Type B pancreatic cell (in vitro differentiated cells): ENCODE results near the gene SERPINB1. TPM values are rescaled to one million over a fixed set of nuclear protein-coding genes. Genes with fewer than 3 reads are reported as not detected.

ENCODE experiments used
- DNase-seq: peaks from one replicate; pipeline ENCODE4 v3.0.0; 2021; ENCODE audit warnings: mixed read lengths; ENCODE audit not compliant: unreplicated experiment; ENCODE audit errors: extremely low spot score
- H3K27ac Mint-ChIP-seq: 2 replicates; pipeline ENCODE4 v1.8.0; 2021; ENCODE audit warnings: mild to moderate bottlenecking, mixed read lengths
- H3K27me3 Mint-ChIP-seq: 2 replicates; pipeline ENCODE4 v1.8.0; 2021; ENCODE audit warnings: mixed read lengths
- H3K36me3 Mint-ChIP-seq: 2 replicates; pipeline ENCODE4 v1.8.0; 2021; ENCODE audit warnings: mixed read lengths
- H3K4me1 Mint-ChIP-seq: one replicate; pipeline ENCODE4 v1.8.0; 2021; ENCODE audit warnings: mixed read lengths; ENCODE audit not compliant: unreplicated experiment
- H3K4me3 Mint-ChIP-seq: 2 replicates; pipeline ENCODE4 v1.8.0; 2021; ENCODE audit warnings: mild to moderate bottlenecking, mixed read lengths
- H3K9me3 Mint-ChIP-seq: 2 replicates; pipeline ENCODE4 v1.8.0; 2021; ENCODE audit warnings: mixed read lengths
- long read RNA-seq: library from polyadenylated mRNA; unstranded; transcript quantifications from one replicate; pipeline ENCODE4 v2.0.0, GENCODE V29; 2020
- total RNA-seq: library from RNA; stranded (reverse); gene quantifications from 2 replicates; pipeline ENCODE4 v1.2.1, GENCODE V29; 2021; ENCODE audit warnings: low replicate concordance
- TF ChIP-seq, protein P1 (sequence below): fragments of 200-600 bp; sonication (generic); conservative IDR thresholded peaks from 2 replicates; pipeline ENCODE4 v1.5.0; 2021; ENCODE audit warnings: antibody characterized with exemption, mild to moderate bottlenecking

Gene SERPINB1
- total RNA-seq = 31.2 and 52.0 TPM in 2 replicates
- long read RNA-seq, transcript SERPINB1-201 (7 exons, 2,619 nt) = major isoform, 386 of 422 reads
- long read RNA-seq, partial matches to known transcripts = 10 of 422 reads
- long read RNA-seq, other reads (novel, unspliced or antisense) = 26 of 422 reads

DNA sequence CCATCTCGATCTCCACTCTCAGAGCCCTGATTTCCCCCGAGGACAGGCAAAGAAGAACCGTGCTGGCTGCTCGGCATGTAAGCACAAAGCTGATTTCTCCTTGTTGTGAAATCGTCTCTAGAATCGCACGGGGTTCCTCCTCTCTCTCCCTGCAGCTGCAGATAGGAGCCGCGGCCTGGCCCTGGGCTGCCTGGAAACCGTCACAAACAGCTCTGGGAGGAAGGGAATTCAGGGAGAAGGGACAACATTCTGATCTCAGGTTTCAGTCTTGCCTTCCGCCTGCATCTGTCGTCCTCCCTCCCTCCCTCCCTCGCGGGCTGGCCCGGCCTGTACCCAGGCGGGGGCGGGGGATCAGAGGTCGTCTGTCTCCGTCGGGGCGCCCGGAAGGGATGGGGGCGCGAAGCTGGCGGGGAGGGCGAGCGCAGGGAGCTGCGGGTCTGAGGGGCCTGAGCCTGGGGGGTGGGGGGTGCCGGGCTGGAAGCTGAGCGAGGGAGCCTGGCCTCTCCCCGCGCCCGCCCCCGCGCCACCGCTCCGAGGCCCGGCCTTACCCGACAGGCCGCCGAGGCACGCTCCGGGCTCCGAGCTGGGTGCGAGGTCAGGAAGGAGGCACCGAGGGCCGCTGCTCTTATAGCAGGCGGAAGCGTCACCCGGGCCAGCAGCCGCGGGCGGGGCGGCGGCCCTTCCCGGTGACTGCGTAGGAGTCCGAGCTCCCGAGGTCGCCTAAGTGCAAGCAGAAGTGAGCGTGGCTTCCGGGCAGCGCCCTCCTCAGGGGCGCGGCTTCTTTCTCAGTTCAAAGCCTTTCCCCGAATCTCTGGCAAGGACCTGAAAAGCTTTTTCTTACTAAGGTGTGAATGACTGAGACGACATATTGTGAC lies at the start of gene SERPINB1:
Gene SERPINB1 (minus strand): TSS at position 600 of the 875 bp plus-strand sequence. CDS start 1,277 bp downstream, outside the sequence.
- H3K27me3 Mint-ChIP-seq = no peaks in the 10 kb centered on the region
- DNase-seq = peak; percentile 81
- H3K4me1 Mint-ChIP-seq = peaks cover 32% of the 10 kb centered on the region
- peak within 1 kb of the TSS; percentile 95 for H3K4me3 Mint-ChIP-seq
- TF ChIP-seq, protein P1, sequence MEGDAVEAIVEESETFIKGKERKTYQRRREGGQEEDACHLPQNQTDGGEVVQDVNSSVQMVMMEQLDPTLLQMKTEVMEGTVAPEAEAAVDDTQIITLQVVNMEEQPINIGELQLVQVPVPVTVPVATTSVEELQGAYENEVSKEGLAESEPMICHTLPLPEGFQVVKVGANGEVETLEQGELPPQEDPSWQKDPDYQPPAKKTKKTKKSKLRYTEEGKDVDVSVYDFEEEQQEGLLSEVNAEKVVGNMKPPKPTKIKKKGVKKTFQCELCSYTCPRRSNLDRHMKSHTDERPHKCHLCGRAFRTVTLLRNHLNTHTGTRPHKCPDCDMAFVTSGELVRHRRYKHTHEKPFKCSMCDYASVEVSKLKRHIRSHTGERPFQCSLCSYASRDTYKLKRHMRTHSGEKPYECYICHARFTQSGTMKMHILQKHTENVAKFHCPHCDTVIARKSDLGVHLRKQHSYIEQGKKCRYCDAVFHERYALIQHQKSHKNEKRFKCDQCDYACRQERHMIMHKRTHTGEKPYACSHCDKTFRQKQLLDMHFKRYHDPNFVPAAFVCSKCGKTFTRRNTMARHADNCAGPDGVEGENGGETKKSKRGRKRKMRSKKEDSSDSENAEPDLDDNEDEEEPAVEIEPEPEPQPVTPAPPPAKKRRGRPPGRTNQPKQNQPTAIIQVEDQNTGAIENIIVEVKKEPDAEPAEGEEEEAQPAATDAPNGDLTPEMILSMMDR = no peak
- peak within 1 kb of the TSS; percentile 99 for H3K27ac Mint-ChIP-seq
- H3K36me3 Mint-ChIP-seq = peaks cover 3% of the 10 kb centered on the region
- H3K9me3 Mint-ChIP-seq = no peaks in the 10 kb centered on the region

DNA sequence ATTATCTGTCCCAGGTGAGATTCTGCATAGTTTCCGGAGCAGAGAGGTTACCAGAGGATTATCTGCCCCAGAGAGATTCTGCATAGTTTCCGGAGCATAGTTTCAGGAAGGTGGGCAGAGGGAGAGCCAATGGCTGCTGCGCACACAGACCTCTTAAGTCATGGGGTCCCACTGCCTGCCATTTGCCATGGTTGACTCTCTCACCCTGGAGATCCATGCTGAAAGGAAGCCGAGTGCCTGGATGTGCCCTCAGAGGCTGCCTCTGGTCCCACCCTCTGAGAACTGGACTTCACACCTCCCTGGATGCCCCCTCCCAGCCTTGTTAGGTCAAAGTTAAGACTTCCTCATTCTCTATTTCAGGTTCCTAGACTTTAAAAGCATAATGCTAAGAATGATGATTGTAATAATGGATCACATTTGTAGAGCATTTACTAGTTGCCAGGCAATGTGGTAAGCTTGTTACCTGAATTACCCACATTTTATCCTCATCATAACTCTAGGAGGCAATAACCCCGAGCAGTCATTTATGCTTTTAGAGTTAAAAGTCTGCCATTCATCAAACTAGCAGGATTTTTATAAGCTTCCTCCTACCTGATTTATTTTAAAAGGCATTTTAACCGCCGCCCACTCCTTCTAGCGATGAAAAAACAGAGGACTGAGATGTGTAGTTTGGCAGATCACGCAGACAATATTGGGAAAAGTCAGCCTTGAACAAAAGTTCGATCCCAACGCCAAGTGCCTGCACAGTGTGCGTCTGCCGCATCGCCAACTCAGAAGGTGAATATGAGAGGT lies 49.5 kb upstream of the SERPINB1 start:
- Mint-ChIP-seq H3K4me3 (no peak overlapping the region), H3K27ac (no peak overlapping the region), H3K27me3 (peaks cover 6% of the 10 kb centered on the region), H3K4me1 (peaks cover 23% of the 10 kb centered on the region), H3K9me3 (no peaks in the 10 kb centered on the region), H3K36me3 (no peaks in the 10 kb centered on the region)
- TF ChIP-seq, protein P1 = no peak
- DNase-seq = no peak

DNA sequence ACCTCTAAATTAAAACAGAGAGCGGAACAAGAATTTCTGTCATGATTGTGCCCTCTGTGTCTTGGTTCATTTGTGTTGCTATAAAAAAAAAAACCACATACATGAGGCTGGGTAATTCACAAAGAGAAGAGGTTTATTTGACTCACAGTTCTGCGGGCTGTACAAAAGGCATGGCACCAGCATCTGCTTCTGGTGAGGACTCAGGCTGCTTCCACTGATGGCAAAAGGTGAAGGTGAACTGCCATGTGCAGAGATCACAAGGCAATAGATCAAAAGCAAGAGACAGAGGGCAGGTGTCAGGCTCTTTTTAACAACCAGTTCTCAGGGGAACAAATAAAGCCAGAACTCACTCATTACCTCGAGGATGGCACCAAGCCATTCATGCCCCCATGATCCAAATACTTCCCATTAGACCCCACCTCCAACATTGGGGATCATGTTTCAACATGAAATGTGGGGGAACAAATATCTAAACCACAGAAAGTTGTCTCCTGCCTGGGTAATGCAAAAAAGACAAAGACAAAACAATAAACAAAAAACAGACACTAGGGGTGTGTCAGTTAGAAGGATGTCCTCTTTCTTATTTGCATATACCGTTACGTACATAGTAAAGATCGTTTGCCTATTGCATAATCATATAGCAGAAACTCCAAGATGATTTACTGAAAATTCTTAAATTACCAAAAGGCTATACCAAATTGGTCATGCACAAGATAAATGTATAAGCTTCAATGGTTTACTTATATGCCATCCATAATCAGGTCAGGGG lies 44.5 kb upstream of the SERPINB1 start:
- Mint-ChIP-seq H3K4me3 (no peak overlapping the region), H3K36me3 (no peaks in the 10 kb centered on the region), H3K27me3 (peaks cover 12% of the 10 kb centered on the region), H3K9me3 (peaks cover 4% of the 10 kb centered on the region), H3K4me1 (peaks cover 7% of the 10 kb centered on the region), H3K27ac (no peak overlapping the region)
- TF ChIP-seq, protein P1 = no peak
- no peak for DNase-seq

DNA sequence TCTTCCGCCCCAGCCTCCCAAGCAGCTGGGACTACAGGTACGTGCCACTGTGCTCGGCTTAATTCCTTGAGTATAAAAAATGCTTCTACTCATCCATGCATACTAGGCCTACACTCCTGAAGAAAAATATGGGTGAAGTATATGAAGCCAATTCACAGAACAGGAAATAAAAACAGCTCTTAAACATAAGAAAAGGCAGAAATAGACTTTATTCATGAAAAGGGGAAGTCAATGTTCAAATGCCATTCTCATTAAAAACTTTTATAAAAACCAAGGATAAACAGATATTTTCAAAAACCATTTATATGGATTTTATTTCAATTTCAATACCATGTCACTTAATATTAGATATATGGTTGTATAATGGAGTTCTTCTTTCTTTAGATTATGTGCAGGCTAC lies 43.1 kb upstream of the SERPINB1 start:
- TF ChIP-seq, protein P1 = no peak
- DNase-seq = no peak
- Mint-ChIP-seq H3K27me3 (peaks cover 10% of the 10 kb centered on the region), H3K9me3 (peaks cover 4% of the 10 kb centered on the region), H3K27ac (no peak overlapping the region), H3K4me1 (no peaks in the 10 kb centered on the region), H3K4me3 (no peak overlapping the region), H3K36me3 (no peaks in the 10 kb centered on the region)

DNA sequence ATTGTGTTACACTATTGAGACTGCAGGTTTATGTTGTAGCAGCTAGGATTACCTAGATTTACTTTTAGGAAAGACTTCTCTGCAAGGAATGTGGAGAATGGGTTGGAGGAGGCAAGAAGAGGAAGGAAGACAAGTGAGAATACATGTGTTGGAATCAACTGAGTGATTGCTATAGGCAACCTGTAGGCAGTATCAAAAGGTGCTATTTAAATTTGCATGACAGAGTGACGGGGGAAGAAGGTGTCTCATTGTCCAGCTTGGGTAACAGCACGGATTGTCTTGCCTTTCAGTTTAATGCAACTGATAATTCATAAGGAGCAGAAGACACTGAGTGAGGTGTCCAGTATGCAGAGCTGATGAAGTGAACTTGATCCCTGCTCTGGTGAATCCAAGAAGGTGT lies 42.0 kb upstream of the SERPINB1 start:
- Mint-ChIP-seq H3K27ac (no peak overlapping the region), H3K9me3 (peaks cover 4% of the 10 kb centered on the region)
- TF ChIP-seq, protein P1 = no peak

More for the DNA sequence above, 42.0 kb upstream of the SERPINB1 start:
- Mint-ChIP-seq H3K4me3 (no peak overlapping the region), H3K27me3 (peaks cover 10% of the 10 kb centered on the region), H3K4me1 (no peaks in the 10 kb centered on the region), H3K36me3 (no peaks in the 10 kb centered on the region)
- no peak for DNase-seq
